Body of pancreas (tissue), 4 donors: Measurements from ENCODE around the gene SMARCD3.

Experiments used
- POLR2A ChIP-seq, 3 donors: fragments of 450-650 bp; IDR thresholded peaks; one replicate each; pipeline ENCODE4 v1.6.1; 2016; ENCODE audit warnings: antibody characterized with exemption in 3 of 3, mild to moderate bottlenecking in 2 of 3
- TF ChIP-seq, protein P1 (sequence below), 7 experiments: fragments of 450-650 bp in 4 of 7; fragments of 200-600 bp in 3 of 7; sonication (generic) in 3 of 7; IDR thresholded peaks; one replicate each; pipeline ENCODE4 v1.5.1; 2016 to 2019; ENCODE audit warnings: antibody characterized with exemption in 7 of 7

DNA sequence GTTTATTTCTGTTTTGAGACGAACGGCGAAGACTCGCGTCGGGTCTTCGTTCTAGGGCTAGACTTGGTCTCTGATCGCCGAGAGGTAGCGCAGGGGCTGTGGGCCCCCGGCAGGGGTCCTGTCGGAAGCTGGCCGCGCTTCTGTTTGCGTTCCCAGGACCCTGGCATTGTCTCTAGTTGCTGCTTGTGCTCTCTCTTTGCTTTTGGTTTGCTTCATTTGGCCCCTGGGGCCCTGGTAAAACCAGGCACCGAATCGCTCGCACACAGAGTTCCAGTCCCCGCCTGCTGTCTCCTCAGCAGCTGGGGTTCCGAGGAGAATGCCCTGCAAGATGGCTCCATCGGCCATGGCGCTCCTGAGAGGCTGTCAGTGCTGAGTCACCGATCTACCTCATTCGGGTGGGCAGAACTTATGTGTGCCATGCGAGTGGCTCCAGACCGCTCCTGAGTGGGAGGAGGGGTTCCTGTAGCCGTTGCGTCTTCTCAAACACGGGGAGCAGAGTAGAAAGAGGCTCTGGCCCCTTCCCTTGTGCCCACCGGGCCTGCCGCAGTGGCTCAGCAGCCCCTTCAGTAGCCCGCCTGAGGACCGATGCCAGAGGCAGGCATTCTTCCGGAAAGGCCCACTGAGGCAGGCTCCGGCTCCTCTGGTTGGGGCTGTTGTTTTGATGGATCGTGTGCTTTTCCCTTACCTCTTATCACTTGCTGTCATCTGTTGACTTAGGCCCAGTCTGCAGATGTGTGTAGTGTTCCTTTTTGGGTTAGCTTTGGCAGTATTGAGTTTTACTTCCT is 15.4 kb downstream of the SMARCD3 start:
- TF ChIP-seq, protein P1, sequence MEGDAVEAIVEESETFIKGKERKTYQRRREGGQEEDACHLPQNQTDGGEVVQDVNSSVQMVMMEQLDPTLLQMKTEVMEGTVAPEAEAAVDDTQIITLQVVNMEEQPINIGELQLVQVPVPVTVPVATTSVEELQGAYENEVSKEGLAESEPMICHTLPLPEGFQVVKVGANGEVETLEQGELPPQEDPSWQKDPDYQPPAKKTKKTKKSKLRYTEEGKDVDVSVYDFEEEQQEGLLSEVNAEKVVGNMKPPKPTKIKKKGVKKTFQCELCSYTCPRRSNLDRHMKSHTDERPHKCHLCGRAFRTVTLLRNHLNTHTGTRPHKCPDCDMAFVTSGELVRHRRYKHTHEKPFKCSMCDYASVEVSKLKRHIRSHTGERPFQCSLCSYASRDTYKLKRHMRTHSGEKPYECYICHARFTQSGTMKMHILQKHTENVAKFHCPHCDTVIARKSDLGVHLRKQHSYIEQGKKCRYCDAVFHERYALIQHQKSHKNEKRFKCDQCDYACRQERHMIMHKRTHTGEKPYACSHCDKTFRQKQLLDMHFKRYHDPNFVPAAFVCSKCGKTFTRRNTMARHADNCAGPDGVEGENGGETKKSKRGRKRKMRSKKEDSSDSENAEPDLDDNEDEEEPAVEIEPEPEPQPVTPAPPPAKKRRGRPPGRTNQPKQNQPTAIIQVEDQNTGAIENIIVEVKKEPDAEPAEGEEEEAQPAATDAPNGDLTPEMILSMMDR (IDR thresholded peaks at IDR 0.05), result no peak
- no peak for TF ChIP-seq POLR2A (IDR thresholded peaks at IDR 0.05)
